A549 treated with DMSO at 1 μM for 4 hours (cell line): ENCODE measurements around the gene GLYAT. TPM values are rescaled to one million over a fixed set of nuclear protein-coding genes. Genes with fewer than 3 reads are reported as not detected.

Experiments
- total RNA-seq: library from RNA; stranded (reverse); fragments of 200-300 nt; extraction: Qiagen RNA extraction; gene quantifications from 5 replicates; pipeline ENCODE4 v1.2.3, GENCODE V29; 2022; ENCODE audit warnings: low read depth

Gene GLYAT
- total RNA-seq: not detected in 5 replicates

GRCh38 chr11:58731819-58732218 is at the start of gene GLYAT:
TSS of gene GLYAT (minus strand) at chr11:58731943. CDS start at chr11:58724496, 7,447 bp downstream.

Other genes with a start within 250 kb of the GLYAT start
- not detected in 5 replicates for gene OR5B21, start 223.8 kb downstream of the GLYAT start, total RNA-seq
- gene LPXN, start 156.1 kb downstream of the GLYAT start, total RNA-seq: 2.4 to 3.3 TPM (median 3.1 TPM) in 5 replicates
- 41.9 to 53.5 TPM (median 48.4 TPM) in 5 replicates for gene ZFP91, start 152.9 kb downstream of the GLYAT start, total RNA-seq
- 1.2 to 1.9 TPM (median 1.5 TPM) in 5 replicates for gene CNTF, start 109.3 kb downstream of the GLYAT start, total RNA-seq
- not detected in 5 replicates for gene GLYATL2, start 112.8 kb upstream of the GLYAT start, total RNA-seq
- not detected in 5 replicates for gene GLYATL1, start 207.5 kb upstream of the GLYAT start, total RNA-seq